Liver (tissue), 3 donors: ENCODE results near the gene MINK1.

Experiments
- CTCF ChIP-seq: fragments of 150-350 bp; IDR thresholded peaks from 2 replicates; pipeline ENCODE4 v1.5.1; 2017; ENCODE audit warnings: improper control_type of control experiment, low read depth, low read length; ENCODE audit not compliant: missing input control
- FOXA2 ChIP-seq: IDR thresholded peaks from 2 replicates; pipeline ENCODE4 v1.6.1; 2016; ENCODE audit warnings: antibody characterized with exemption
- GABPA ChIP-seq, 2 donors: IDR thresholded peaks in 1 of 2; conservative IDR thresholded peaks in 1 of 2; 2 replicates each; pipeline ENCODE4 v1.6.1; 2016; ENCODE audit warnings: antibody characterized with exemption in 2 of 2, mild to moderate bottlenecking in 1 of 2, moderate library complexity in 1 of 2
- HNF4G ChIP-seq: IDR thresholded peaks from 2 replicates; pipeline ENCODE4 v1.6.1; 2016; ENCODE audit warnings: antibody characterized with exemption
- JUND ChIP-seq, 2 donors: IDR thresholded peaks; 2 replicates each; pipeline ENCODE4 v1.6.1; 2016; ENCODE audit warnings: antibody characterized with exemption in 2 of 2
- RAD21 ChIP-seq, 2 donors: IDR thresholded peaks; 2 replicates each; pipeline ENCODE4 v1.6.1; 2016; ENCODE audit warnings: antibody characterized with exemption in 2 of 2, mild to moderate bottlenecking in 2 of 2
- RXRA ChIP-seq, 2 donors: IDR thresholded peaks; 2 replicates each; pipeline ENCODE4 v1.6.1; 2017 to 2018; ENCODE audit warnings: antibody characterized with exemption in 2 of 2, mild to moderate bottlenecking in 1 of 2
- SP1 ChIP-seq: IDR thresholded peaks from 2 replicates; pipeline ENCODE4 v1.6.1; 2018; ENCODE audit warnings: antibody characterized with exemption, mild to moderate bottlenecking
- TAF1 ChIP-seq: conservative IDR thresholded peaks from 2 replicates; pipeline ENCODE4 v1.6.1; 2016; ENCODE audit warnings: antibody characterized with exemption, mild to moderate bottlenecking
- YY1 ChIP-seq: IDR thresholded peaks from 2 replicates; pipeline ENCODE4 v1.6.1; 2016; ENCODE audit warnings: antibody characterized with exemption, mild to moderate bottlenecking
- TF ChIP-seq, protein P1 (sequence below): IDR thresholded peaks from 2 replicates; pipeline ENCODE4 v1.6.1; 2016; ENCODE audit warnings: antibody characterized with exemption, mild to moderate bottlenecking
- TF ChIP-seq, protein P2 (sequence below): IDR thresholded peaks from 2 replicates; pipeline ENCODE4 v1.6.1; 2016; ENCODE audit warnings: antibody characterized with exemption
- donor health status: healthy.
- donor health status: healthy.

- TF ChIP-seq HNF4G (no peak), RAD21 (IDR thresholded peaks at IDR 0.05) (no peak), CTCF (no peak), TAF1 (no peak), RXRA (IDR thresholded peaks at IDR 0.05) (no peak), SP1 (no peak), JUND (IDR thresholded peaks at IDR 0.05) (no peak), GABPA (IDR thresholded peaks at IDR 0.05 in 1 of 2, conservative IDR thresholded peaks at IDR 0.05 in 1 of 2) (no peak), FOXA2 (no peak), YY1 (no peak)
- TF ChIP-seq, protein P1, sequence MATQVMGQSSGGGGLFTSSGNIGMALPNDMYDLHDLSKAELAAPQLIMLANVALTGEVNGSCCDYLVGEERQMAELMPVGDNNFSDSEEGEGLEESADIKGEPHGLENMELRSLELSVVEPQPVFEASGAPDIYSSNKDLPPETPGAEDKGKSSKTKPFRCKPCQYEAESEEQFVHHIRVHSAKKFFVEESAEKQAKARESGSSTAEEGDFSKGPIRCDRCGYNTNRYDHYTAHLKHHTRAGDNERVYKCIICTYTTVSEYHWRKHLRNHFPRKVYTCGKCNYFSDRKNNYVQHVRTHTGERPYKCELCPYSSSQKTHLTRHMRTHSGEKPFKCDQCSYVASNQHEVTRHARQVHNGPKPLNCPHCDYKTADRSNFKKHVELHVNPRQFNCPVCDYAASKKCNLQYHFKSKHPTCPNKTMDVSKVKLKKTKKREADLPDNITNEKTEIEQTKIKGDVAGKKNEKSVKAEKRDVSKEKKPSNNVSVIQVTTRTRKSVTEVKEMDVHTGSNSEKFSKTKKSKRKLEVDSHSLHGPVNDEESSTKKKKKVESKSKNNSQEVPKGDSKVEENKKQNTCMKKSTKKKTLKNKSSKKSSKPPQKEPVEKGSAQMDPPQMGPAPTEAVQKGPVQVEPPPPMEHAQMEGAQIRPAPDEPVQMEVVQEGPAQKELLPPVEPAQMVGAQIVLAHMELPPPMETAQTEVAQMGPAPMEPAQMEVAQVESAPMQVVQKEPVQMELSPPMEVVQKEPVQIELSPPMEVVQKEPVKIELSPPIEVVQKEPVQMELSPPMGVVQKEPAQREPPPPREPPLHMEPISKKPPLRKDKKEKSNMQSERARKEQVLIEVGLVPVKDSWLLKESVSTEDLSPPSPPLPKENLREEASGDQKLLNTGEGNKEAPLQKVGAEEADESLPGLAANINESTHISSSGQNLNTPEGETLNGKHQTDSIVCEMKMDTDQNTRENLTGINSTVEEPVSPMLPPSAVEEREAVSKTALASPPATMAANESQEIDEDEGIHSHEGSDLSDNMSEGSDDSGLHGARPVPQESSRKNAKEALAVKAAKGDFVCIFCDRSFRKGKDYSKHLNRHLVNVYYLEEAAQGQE, result no peak
- TF ChIP-seq, protein P2, sequence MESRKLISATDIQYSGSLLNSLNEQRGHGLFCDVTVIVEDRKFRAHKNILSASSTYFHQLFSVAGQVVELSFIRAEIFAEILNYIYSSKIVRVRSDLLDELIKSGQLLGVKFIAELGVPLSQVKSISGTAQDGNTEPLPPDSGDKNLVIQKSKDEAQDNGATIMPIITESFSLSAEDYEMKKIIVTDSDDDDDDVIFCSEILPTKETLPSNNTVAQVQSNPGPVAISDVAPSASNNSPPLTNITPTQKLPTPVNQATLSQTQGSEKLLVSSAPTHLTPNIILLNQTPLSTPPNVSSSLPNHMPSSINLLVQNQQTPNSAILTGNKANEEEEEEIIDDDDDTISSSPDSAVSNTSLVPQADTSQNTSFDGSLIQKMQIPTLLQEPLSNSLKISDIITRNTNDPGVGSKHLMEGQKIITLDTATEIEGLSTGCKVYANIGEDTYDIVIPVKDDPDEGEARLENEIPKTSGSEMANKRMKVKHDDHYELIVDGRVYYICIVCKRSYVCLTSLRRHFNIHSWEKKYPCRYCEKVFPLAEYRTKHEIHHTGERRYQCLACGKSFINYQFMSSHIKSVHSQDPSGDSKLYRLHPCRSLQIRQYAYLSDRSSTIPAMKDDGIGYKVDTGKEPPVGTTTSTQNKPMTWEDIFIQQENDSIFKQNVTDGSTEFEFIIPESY, result no peak
Measured at GRCh38 chr17:4935650-4936049, 102.5 kb downstream of the MINK1 start.
